NCI-H128 (cell line): ENCODE measurements around the gene COL6A3.
"Not testable (repeated sequence)": the region's sequence is repeated elsewhere in the genome, so short reads cannot be mapped to it uniquely, and the experiment has no call there.

Experiments used
- DNase-seq: peaks from one replicate; lab custom pipeline; 2025; ENCODE audit not compliant: unreplicated experiment; lab: John Stamatoyannopoulos, UW

The COL6A3 gene

GRCh38 chr2:237383991-237384671 is 29.8 kb downstream of the COL6A3 start:
- DNase-seq: no peak

- DNase-seq: no peak
Observed at GRCh38 chr2:237380768-237381167, 33.2 kb downstream of the COL6A3 start.

GRCh38 chr2:237379636-237380035 is 34.3 kb downstream of the COL6A3 start:
- DNase-seq: no peak

GRCh38 chr2:237378650-237379049 is 35.3 kb downstream of the COL6A3 start:
- no peak for DNase-seq

DNA sequence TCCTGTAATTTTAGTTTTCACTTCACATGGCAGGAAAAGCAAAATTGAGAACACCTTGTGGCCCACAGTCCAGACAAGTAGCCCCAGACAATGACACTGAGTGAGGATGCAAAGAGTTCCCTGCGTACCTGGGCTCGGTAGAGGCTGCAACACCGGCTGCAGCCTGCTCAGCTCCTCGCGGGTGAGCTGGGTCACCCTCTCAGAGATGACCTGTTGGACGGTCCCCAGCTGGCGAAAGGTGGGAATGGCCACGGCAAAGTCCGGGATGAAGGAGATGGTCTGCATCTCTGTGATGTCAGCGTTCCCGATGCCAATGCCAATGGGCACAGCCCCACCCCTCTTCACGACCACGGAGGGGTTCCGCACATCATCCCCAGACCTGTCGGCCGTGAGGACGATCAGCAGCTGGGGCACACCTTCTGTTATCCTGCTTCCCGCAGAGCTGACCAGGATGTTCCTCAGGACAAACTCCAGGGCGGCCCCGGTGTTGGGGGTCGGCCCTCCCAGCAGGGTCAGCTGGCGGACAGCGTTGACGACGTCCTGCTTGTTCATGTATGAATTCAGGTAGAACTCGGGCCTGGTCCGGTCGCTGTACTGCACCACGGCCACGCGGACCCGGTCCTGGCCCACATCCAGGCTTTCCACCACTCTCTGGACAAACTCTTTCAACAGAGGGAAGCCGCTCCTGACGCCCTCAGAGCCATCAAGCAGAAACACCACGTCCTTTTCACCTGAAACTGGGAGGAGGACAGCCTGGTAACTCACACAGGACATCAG is 39.5 kb downstream of the COL6A3 start:
- DNase-seq: no peak

DNA sequence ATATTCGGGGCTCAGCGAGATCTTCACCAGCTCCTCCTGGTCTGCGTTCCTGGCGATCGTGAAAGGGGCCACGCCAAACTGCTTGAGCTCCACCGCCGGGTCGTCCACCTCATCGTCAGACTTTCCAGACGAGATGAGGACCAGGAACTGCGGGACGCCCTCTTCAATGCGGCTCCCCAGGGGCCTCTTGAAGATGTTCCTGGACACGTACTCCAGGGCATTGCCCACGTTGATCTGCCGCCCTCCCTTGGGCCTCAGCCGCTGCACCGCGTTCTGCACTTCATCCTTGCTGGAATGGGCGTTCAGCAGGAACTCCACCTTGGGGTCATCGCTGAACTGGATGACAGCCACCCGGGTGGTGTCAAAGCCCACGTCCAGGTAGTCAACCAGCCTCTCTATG is 42.1 kb downstream of the COL6A3 start:
- DNase-seq: no peak

- no peak for DNase-seq
Observed at GRCh38 chr2:237365671-237366070, 48.3 kb downstream of the COL6A3 start.

GRCh38 chr2:237364655-237365054 is 49.3 kb downstream of the COL6A3 start:
- no peak for DNase-seq

GRCh38 chr2:237361194-237362004 is 52.6 kb downstream of the COL6A3 start:
- no peak for DNase-seq

DNA sequence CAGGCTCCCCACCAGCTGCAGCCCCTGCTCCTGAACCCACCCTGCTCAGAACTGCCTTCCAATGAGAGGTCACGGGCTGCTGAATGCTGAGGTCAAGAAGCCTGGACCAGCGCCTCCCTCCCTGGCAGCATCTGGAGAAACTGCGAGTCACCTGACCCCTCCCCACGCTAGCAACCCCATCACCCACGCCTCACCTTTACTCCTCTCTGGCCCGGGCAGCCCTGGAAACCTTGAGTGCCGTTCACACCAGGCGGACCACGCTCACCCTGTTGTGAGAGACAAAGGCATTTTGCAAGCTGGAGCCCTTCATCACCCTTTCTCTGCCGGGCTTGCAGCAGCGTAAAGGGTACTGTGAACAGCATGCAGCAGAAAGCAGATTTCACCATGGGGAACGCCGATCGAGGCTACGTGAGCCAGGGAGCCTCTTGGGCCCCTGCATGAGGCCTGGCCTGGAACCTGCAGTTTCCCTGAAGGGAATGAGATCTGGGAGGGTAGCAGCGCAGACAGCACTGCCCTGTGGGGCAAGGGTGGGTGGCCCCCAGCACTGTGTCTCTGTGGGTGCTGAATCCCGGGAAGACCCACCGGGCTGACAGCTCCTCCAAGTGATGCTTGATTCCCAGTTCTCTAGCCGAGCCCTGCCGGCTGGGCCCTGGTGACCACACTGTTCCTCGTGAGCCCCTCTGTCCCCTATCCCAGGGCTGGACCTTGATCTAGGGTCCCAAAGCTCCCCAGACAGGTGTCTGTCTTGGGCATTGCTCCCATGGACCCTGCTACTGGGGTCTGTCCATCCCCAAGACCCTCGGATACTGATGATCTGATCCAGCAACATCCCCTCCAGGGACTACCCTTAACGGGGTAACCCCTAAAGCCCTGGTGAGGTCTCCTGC is 53.8 kb downstream of the COL6A3 start:
- DNase-seq: no peak

DNA sequence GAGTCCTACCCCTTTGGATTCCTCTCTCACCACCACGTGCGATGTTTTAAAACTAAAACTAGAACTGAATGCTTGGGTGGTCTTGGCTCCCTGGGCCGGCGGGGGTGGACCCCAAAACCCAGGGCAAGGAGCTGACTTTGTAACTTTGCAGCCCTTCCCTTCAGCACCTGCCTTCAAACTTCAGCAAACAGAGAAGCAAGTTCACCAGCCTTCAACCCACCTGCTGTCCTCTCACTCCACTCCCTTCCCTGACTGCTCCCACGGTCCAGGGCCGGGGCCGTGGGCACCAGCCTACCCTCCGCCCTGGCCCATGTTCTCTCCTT is 54.5 kb downstream of the COL6A3 start:
- no peak for DNase-seq

GRCh38 chr2:237358721-237359517 is 55.0 kb downstream of the COL6A3 start:
- no peak for DNase-seq

DNA sequence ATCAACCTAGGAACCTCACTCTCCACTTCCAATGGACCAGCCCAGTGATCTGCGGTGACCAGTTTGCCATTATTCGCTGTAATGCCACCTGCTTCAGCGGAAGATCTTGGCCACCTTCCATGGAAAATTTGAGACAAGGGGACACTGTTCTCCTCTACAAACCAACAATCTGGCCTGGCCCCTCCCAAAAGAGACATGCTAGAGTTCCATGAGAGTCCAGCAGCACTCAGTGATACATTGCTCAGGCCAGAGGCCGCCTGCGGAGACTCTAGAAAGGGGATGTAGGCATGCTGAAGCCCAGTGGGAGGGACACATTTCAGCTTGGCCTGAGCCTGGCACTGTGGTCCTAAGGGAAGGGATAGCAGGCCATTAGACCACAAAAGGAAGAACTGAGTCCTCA is 58.3 kb downstream of the COL6A3 start:
- DNase-seq: no peak

GRCh38 chr2:237354892-237355291 is 59.1 kb downstream of the COL6A3 start:
- no peak for DNase-seq

DNA sequence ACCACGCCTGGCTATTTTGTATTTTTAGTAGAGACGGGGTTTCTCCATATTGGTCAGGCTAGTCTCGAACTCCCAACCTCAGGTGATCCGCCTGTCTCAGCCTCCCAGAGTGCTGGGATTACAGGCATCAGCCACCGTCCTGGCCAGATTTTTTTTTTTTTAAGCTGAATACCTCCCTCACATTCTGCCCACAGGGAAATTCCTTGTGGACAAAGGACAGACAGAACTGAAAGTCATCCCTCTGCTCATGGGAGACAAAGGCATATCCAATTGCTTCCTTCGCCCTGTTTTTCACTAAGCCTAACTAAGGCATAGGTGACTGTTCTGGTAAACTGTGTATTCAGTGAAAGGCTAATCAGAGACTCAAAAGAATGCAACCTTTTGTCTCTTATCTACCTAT is 59.8 kb downstream of the COL6A3 start:
- DNase-seq: not testable (repeated sequence)

- DNase-seq: no peak
Observed at GRCh38 chr2:237353215-237353614, 60.7 kb downstream of the COL6A3 start.

DNA sequence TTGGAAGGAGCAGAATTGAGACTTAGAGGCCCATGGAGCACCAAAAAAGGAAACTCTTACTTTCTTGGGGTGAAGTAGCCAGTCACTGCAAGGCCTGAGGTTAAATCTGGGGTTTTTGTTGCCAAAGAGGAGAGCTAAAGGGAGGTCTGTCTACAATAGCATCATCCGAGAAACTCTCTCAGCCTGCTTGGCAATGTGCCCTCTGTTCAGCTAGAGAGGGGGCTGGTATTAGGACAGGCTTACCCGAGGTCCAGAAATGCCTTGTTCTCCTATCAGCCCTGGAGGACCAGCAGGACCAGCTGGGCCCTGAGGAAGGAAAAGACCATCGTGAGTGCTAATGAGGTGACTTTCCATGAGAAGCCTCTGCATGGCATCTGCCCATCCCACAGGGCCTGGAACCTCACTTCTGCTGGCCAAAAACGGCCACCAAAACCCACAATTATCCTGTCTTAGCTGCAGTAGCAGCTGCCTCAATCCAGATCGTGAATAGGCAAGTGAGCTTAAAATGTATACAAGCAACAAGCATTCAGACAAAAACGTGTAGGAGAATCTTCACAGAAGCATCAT is 61.6 kb downstream of the COL6A3 start:
- no peak for DNase-seq

DNA sequence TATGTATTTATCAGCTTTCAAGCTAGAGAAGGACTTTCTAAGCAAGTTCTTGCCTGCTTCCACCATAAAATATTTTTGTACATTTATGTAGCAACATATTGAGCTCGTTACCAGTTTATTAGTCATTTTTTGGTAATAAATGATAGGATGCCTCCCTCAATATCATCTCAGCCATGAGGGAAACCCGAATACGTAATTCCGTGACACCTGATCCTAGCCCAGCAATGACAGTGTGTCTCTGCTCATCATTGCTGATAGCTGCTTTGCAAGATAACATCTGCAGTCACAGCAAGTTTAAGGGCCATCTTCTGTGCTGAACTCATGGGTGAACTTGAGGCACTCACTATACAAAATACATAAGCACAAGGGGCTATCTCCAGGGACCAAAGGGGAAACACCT is 62.2 kb downstream of the COL6A3 start:
- no peak for DNase-seq

GRCh38 chr2:237351046-237351445 is 62.9 kb downstream of the COL6A3 start:
- no peak for DNase-seq

- no peak for DNase-seq
Observed at GRCh38 chr2:237350597-237350996, 63.4 kb downstream of the COL6A3 start.
